OCI-LY7 (cell line): Measurements from ENCODE around the gene KCNA1.

Experiments
- EZH2phosphoT487 ChIP-seq: fragments of 200-600 bp; sonication (generic); IDR thresholded peaks from 2 replicates; pipeline ENCODE4 v1.6.1; 2018; ENCODE audit warnings: low read depth, borderline replicate concordance, mild to moderate bottlenecking, mixed run types, antibody characterized with exemption, low read length, moderate library complexity, mixed read lengths
- TF ChIP-seq, protein P1 (sequence below): fragments of 200-600 bp; sonication (generic); conservative IDR thresholded peaks from 2 replicates; pipeline ENCODE4 v1.5.1; 2014; ENCODE audit warnings: mild to moderate bottlenecking, antibody characterized with exemption, low read length, moderate library complexity, mixed read lengths

DNA sequence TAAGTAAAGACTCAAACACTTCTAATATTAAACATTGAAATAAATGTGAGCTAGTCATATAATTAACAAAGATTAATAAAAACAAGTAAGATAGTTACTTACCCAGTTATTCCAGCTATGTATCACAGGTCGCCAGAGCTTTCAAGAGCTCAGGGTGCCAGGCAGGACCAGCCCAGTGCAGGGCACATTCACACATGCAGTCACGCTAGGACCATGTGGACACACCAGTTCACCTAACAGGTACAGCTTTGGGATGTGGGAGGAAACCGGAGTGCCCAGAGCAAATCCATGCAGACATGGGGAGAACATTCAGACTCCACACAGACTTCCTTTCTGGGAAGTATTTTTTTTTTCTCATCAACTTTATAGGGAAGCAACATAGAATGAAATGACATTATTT lies 39.3 kb upstream of the KCNA1 start:
- TF ChIP-seq, protein P1, sequence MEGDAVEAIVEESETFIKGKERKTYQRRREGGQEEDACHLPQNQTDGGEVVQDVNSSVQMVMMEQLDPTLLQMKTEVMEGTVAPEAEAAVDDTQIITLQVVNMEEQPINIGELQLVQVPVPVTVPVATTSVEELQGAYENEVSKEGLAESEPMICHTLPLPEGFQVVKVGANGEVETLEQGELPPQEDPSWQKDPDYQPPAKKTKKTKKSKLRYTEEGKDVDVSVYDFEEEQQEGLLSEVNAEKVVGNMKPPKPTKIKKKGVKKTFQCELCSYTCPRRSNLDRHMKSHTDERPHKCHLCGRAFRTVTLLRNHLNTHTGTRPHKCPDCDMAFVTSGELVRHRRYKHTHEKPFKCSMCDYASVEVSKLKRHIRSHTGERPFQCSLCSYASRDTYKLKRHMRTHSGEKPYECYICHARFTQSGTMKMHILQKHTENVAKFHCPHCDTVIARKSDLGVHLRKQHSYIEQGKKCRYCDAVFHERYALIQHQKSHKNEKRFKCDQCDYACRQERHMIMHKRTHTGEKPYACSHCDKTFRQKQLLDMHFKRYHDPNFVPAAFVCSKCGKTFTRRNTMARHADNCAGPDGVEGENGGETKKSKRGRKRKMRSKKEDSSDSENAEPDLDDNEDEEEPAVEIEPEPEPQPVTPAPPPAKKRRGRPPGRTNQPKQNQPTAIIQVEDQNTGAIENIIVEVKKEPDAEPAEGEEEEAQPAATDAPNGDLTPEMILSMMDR = no peak
- no peak for TF ChIP-seq EZH2phosphoT487
